COLO668 (cell line): ENCODE measurements around the gene HMGN2.
A peak's percentile ranks its signal among the peaks of the same experiment; 100 is the strongest.
"Not testable (repeated sequence)": the region's sequence is repeated elsewhere in the genome, so short reads cannot be mapped to it uniquely, and the experiment has no call there.

Experiments used
- DNase-seq: peaks from one replicate; lab custom pipeline; 2025; ENCODE audit not compliant: unreplicated experiment; lab: John Stamatoyannopoulos, UW

The HMGN2 gene

DNA sequence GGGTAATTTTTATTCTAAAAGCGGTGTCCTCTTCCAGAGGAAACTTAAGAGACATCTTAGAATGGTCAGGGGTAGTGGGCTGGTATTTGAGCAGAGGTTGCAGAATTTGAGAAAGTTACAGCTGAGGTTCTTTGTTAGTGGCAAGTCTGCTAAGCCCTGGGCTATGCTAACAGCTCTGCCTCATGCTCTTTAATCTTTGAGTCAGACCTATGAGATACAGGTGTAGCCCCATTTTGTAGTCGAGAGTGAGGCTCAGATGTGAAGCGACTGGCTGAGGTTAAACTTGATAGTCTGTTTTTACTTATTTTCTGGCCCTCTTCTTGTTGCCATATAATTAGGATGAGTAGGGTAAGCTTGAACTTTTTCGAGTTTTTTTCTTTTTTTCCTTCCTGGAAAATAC lies 4.7 kb downstream of the HMGN2 start:
- no peak for DNase-seq

GRCh38 chr1:26477446-26478152 lies 5.4 kb downstream of the HMGN2 start:
- DNase-seq: no peak

DNA sequence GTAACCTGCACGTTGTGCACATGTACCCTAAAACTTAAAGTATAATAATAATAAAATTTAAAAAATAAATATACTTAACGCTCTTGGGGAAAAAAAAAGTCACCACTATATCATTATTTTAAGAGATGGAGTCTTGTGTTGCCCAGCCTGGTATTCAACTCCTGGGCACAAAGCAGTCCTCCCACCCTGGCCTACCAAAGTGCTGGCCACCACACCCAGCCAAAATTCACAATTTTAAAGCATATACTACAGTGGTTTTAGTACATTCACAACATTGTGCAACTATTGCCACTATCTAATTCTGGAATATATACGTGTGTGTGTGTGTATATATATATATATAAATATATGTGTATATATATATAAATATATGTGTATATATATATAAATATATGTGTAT lies 5.9 kb downstream of the HMGN2 start:
- DNase-seq: no peak

DNA sequence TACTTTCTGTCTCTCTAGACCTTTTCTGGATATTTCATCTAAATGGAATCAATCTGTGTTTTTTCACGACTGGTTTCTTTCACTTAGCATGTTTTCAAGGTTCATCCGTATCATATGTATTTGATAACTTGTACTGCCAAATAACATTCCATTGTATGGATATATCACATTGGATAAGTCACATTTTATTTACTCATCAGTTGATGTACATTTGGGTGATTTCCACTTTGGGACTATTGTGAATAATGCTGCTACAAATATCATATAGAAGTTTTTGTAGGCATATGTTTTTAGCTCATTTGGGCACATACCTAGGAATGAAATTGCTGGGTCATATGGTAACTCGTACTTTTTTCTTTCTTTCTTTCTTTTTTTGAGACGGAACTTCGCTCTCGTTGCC lies 6.7 kb downstream of the HMGN2 start:
- no peak for DNase-seq

DNA sequence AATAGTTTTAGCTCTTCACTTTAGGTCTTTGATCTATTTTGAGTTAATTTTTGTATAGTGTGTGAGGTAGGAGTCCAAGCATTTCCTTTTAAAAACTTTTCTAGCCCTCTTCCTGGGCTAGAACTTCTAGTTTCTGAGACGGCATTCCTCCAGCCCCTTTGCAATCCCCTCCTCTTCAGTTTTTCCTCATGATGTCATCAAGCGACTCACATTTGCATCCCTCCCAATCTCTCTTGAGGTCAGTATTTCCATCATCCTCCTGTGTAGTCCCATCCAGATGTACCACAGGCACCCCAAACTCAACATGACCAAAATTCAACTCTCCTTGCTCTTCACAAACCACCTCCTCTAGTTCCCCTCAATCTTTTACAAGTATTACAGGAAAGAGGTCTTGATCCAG lies 10.7 kb downstream of the HMGN2 start:
- DNase-seq: no peak

DNA sequence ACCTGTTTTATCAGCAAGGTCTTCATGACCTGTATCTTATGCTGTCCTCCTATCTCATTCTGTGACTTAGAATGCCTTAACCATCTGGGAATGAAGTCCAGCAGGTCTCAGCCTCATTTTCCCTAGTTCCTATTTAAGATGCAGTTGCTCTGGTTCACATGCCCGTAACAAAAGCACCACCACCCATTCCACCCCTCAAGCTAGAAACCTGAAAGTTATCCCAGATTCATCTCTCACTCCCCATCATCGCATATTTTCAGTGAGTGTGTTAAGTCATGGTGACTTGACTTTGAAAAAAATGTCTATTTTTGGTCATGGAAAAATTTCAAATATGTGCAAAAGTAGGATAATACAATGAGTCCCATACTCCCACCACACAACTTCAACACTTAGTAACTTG lies 11.7 kb downstream of the HMGN2 start:
- no peak for DNase-seq

DNA sequence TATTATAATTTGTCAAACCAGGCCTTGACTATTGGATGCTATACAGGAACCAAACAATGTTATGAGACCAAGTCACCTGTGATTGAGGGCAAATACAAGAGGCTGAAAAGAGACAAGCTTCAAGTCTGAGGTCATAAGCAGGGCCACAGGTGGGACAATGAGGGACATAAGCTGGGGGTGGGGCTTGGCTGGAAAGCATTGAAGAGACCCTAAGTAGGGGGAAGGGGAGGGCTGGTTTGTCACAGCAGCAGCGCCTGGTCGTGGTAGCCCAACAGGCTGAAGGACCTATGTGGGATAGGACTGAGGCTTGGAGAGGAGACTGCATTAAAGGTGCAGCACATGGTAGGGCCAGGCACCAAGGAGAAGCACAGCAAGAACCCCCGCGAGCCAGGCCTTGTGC lies 17.9 kb downstream of the HMGN2 start:
- DNase-seq: no peak

- no peak for DNase-seq
Observed at GRCh38 chr1:26493267-26493666, 21.0 kb downstream of the HMGN2 start.

GRCh38 chr1:26493938-26494337 lies 21.7 kb downstream of the HMGN2 start:
- no peak for DNase-seq

- no peak for DNase-seq
Observed at GRCh38 chr1:26496861-26497260, 24.6 kb downstream of the HMGN2 start.

DNA sequence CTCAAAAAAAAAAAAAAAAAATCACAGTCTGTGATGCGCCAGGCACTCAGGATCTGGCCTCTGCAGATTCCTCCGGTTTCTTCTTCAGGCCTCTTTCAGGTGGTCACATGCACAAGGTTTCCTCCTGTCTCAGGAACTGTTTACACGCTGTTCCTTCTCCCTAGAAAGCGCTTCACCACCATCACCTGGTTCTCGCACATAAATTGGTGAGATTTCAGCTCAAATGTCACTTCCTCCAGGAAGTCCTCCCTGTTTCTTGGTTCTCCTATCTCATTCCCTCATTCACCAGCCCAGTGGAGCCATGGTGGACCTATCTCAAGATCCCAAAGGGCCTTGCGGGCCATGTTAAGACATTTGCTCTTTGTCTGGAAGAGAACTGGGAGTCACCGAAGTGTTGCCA lies 26.7 kb downstream of the HMGN2 start:
- no peak for DNase-seq

DNA sequence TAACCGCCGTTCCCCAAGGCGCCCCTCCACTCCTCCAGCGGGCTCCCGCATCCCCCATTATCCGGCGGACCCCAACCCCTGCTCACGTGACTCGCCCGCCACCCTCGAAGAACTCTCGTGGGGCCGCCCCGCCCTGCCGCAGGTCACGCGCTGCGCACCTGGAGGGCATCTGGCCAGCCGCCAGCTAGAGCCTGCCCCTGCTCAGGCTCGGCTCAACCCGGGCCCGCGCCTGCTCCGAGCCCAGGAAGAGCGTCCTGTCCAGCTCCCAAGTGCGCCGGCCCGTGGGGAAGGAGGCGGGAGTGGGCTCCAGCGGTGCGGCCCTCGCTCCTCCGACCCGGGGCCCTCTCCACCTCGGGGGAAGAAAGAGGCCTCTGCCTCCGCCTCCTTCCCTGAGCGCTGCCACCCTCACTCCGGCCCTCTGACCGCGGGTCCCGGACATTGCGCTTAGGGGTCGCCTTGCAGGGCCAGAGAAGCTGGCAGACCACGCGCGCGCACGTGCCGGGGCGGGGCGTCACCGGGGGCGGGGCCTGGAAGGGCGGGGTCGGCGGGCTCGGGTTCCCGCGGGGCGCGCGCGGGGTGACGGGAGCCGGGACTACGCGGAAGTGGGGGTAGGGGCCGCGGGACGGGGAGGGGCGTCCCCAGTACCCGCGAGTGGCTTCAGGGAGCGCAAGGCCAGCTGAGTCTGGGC lies 28.4 kb downstream of the HMGN2 start:
- peak; percentile 98 for DNase-seq

- DNase-seq: not testable (repeated sequence)
Observed at GRCh38 chr1:26510711-26511110, 38.5 kb downstream of the HMGN2 start.

DNA sequence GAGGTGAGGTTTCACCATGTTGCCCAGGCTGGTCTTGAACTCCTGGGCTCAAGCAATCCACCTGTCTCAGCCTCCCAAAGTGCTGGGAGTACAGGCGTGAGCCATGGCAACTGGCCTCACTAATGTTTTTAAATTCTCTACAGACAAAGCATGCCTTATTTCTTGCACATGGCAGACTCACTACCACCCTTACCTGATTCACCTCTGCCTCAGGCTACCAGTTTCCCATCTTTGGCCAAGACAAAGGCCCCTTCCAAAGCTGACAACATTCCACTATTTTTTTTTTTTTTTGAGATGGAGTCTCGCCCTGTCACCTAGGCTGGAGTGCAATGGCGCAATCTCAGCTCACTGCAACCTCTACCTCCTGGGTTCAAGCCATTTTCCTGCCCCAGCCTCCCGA lies 43.6 kb downstream of the HMGN2 start:
- DNase-seq: not testable (repeated sequence)

- no peak for DNase-seq
Observed at GRCh38 chr1:26516987-26517765, 44.9 kb downstream of the HMGN2 start.

DNA sequence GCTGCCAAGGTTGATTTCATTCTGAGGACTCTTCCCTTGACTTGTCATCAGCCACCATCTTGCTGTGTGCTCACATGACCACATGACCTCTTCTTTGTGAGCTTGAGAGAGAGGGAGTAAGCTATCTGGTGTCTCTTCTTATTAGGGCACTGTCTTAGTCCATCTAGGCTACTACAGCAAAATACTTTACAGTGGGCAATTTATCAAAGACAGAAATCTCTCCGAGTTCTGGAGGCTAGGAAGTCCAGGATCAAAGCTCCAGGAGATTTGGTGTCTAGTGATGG lies 45.5 kb downstream of the HMGN2 start:
- no peak for DNase-seq

DNA sequence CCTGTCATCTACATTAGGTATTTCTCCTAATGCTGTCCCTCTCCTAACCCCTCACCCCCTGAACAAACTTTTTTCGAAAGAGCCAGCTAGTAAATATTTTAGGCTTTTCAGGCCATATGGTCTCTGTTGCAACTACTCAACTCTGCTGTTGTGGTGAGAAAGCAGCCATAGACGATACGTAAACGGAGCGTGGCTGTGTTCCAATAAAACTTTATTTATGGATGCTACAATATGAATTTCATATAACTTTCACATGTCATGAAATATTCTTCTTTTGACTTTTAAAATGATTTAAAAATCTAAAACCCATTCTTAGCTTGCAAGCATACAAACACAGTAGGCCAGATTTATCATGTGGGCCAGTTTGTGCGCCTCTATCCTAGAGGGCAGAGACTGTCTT lies 46.1 kb downstream of the HMGN2 start:
- DNase-seq: no peak

GRCh38 chr1:26520339-26520738 lies 48.1 kb downstream of the HMGN2 start:
- DNase-seq: no peak

DNA sequence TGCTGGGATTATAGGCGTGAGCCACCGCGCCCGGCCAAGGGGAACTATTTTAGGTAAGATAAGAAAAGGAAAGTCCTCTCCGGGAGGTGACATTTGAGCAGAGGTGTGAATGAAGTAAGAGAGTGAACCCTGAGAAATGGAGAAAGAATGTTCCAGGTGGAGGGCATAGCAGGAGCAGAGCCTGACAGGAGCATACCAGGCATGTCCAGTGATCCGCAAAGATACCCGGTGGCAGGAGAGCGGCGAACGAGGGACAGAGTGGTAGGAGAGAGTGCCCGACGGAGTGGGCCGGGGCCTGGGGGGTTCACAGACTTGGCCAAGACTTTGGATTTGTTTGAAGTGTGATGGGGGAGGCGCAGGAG lies 49.4 kb downstream of the HMGN2 start:
- no peak for DNase-seq

DNA sequence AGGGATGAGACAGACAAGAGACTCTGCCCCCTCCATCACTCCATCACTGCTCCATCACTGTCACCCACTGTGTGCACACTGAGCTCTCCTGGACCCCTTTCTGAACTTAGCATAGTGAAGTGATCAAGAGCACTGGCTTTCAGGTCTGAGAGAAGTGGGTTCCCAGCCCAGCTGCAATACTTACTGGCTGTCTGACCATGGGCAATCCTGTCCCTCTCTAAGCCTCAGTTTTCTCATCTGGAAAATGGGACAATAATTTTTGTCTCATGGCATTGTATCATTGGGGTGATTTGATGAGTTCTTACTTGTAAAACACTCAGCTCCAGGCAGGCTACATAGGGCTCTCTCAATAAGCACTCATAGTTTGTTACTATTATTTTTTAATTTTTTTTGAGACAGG lies 49.8 kb downstream of the HMGN2 start:
- DNase-seq: no peak

- DNase-seq: no peak
Observed at GRCh38 chr1:26524181-26524580, 51.9 kb downstream of the HMGN2 start.
